H9 (cell line): Measurements from ENCODE around the gene CLRN3. TPM values are rescaled to one million over a fixed set of nuclear protein-coding genes. Genes with fewer than 3 reads are reported as not detected.

Experiments
- DNase-seq: peaks from one replicate; pipeline ENCODE4 v3.0.0-alpha.2; 2017
- H2AFZ ChIP-seq: one replicate; pipeline ENCODE4 v1.6.1; 2013; ENCODE audit warnings: mild to moderate bottlenecking, low read length, control low read depth, moderate library complexity
- H2AK5ac ChIP-seq: 2 replicates; pipeline ENCODE4 v1.6.1; 2013; ENCODE audit warnings: low read length, control low read depth, mixed read lengths; ENCODE audit not compliant: insufficient read length
- H2BK120ac ChIP-seq: one replicate; pipeline ENCODE4 v1.6.1; 2013; ENCODE audit warnings: low read depth, mild to moderate bottlenecking, low read length, control low read depth, inconsistent platforms; ENCODE audit not compliant: poor library complexity, severe bottlenecking
- H2BK12ac ChIP-seq: 2 replicates; pipeline ENCODE4 v1.6.1; 2013; ENCODE audit warnings: low read length, control low read depth, mixed read lengths, low read depth; ENCODE audit not compliant: insufficient read length
- H2BK15ac ChIP-seq: 2 replicates; pipeline ENCODE4 v1.6.1; 2013; ENCODE audit warnings: low read depth, low read length, control low read depth
- H2BK20ac ChIP-seq: one replicate; pipeline ENCODE4 v1.6.1; 2013; ENCODE audit warnings: low read depth, mild to moderate bottlenecking, low read length, control low read depth, inconsistent platforms; ENCODE audit not compliant: poor library complexity, severe bottlenecking
- H2BK5ac ChIP-seq: 2 replicates; pipeline ENCODE4 v1.6.1; 2013; ENCODE audit warnings: low read length, control low read depth, mixed read lengths; ENCODE audit not compliant: insufficient read length
- H3K14ac ChIP-seq: 2 replicates; pipeline ENCODE4 v1.6.1; 2013; ENCODE audit warnings: low read length, control low read depth; ENCODE audit not compliant: insufficient read depth
- H3K18ac ChIP-seq: 2 replicates; pipeline ENCODE4 v1.6.1; 2013; ENCODE audit warnings: low read depth, mild to moderate bottlenecking, mixed read lengths, low read length, control low read depth; ENCODE audit not compliant: insufficient read length
- H3K23ac ChIP-seq: 2 replicates; pipeline ENCODE4 v1.6.1; 2013; ENCODE audit warnings: low read length, control low read depth, mixed read lengths, low read depth; ENCODE audit not compliant: insufficient read length
- H3K23me2 ChIP-seq: 2 replicates; pipeline ENCODE4 v1.6.1; 2013; ENCODE audit warnings: low read depth, mild to moderate bottlenecking, mixed read lengths, low read length, control low read depth; ENCODE audit not compliant: insufficient read length, poor library complexity, severe bottlenecking
- H3K27ac ChIP-seq: 2 replicates; pipeline ENCODE4 v1.5.1; 2013; ENCODE audit warnings: low read length, control low read depth, mixed read lengths, low read depth; ENCODE audit not compliant: insufficient read length
- H3K27me3 ChIP-seq: 2 replicates; pipeline ENCODE4 v1.6.1; 2013; ENCODE audit warnings: low read length, control low read depth, inconsistent platforms; ENCODE audit not compliant: insufficient read depth
- H3K4ac ChIP-seq: 2 replicates; pipeline ENCODE4 v1.6.1; 2013; ENCODE audit warnings: low read depth, mild to moderate bottlenecking, control low read depth, inconsistent platforms, low read length, moderate library complexity
- H3K4me1 ChIP-seq: 2 replicates; pipeline ENCODE4 v1.6.1; 2013; ENCODE audit warnings: low read length, control low read depth, inconsistent platforms; ENCODE audit not compliant: insufficient read depth
- H3K4me2 ChIP-seq: 2 replicates; pipeline ENCODE4 v1.6.1; 2013; ENCODE audit warnings: low read length, control low read depth, mixed read lengths; ENCODE audit not compliant: insufficient read length, insufficient read depth
- H3K56ac ChIP-seq: 2 replicates; pipeline ENCODE4 v1.6.1; 2013; ENCODE audit warnings: low read depth, mild to moderate bottlenecking, mixed read lengths, low read length, control low read depth; ENCODE audit not compliant: insufficient read length
- H3K79me1 ChIP-seq: 2 replicates; pipeline ENCODE4 v1.6.1; 2013; ENCODE audit warnings: low read depth, mild to moderate bottlenecking, moderate library complexity, low read length, control low read depth, inconsistent platforms; ENCODE audit not compliant: insufficient read depth, poor library complexity, severe bottlenecking
- H3K79me2 ChIP-seq: 2 replicates; pipeline ENCODE4 v1.6.1; 2013; ENCODE audit warnings: low read length, control low read depth, inconsistent platforms; ENCODE audit not compliant: insufficient read depth
- H3K9ac ChIP-seq: 2 replicates; pipeline ENCODE4 v1.6.1; 2013; ENCODE audit warnings: low read length, control low read depth, mixed read lengths; ENCODE audit not compliant: insufficient read length; ENCODE audit errors: extremely low read depth
- H3K9me3 ChIP-seq: one replicate; pipeline ENCODE4 v1.6.1; 2013; ENCODE audit warnings: low read depth, low read length, inconsistent platforms; ENCODE audit not compliant: control insufficient read depth
- H3T11ph ChIP-seq: one replicate; pipeline ENCODE4 v1.6.1; 2013; ENCODE audit warnings: mild to moderate bottlenecking, low read length, control low read depth, inconsistent platforms
- H4K20me1 ChIP-seq: one replicate; pipeline ENCODE4 v1.6.1; 2013; ENCODE audit not compliant: control insufficient read depth, insufficient read length, insufficient read depth
- H4K5ac ChIP-seq: 2 replicates; pipeline ENCODE4 v1.6.1; 2013; ENCODE audit warnings: low read depth, mild to moderate bottlenecking, mixed read lengths, low read length, control low read depth; ENCODE audit not compliant: insufficient read length
- H4K8ac ChIP-seq: replicated peaks from 2 replicates; pipeline ENCODE4 v1.6.1; 2013; ENCODE audit warnings: low read length, control low read depth, mixed read lengths, low read depth; ENCODE audit not compliant: insufficient read length
- H4K91ac ChIP-seq: 2 replicates; pipeline ENCODE4 v1.6.1; 2013; ENCODE audit warnings: low read depth, mild to moderate bottlenecking, moderate library complexity, mixed read lengths, low read length, control low read depth; ENCODE audit not compliant: insufficient read length
- H3K27ac Mint-ChIP-seq, 3 experiments: 2 replicates in 2 of 3; 3 replicates in 1 of 3; pipeline ENCODE4 v1.8.0; 2020 to 2021; ENCODE audit warnings: mixed read lengths in 3 of 3, mild to moderate bottlenecking in 1 of 3, moderate library complexity in 1 of 3
- H3K27me3 Mint-ChIP-seq: 2 replicates; pipeline ENCODE4 v1.8.0; 2021; ENCODE audit warnings: low read depth, mild to moderate bottlenecking, moderate library complexity, mixed read lengths
- H3K36me3 Mint-ChIP-seq, 3 experiments: 2 replicates in 2 of 3; 3 replicates in 1 of 3; pipeline ENCODE4 v1.8.0; 2020 to 2021; ENCODE audit warnings: low read depth in 3 of 3, mixed read lengths in 3 of 3; ENCODE audit not compliant: insufficient read depth in 1 of 3
- H3K4me1 Mint-ChIP-seq, 2 experiments: 2 replicates each; pipeline ENCODE4 v1.8.0; 2020; ENCODE audit warnings: mixed read lengths in 2 of 2
- H3K4me3 Mint-ChIP-seq, 2 experiments: 2 replicates in 1 of 2; 3 replicates in 1 of 2; pipeline ENCODE4 v1.8.0; 2020 to 2021; ENCODE audit warnings: mild to moderate bottlenecking in 2 of 2, mixed read lengths in 2 of 2, moderate library complexity in 1 of 2
- H3K9me3 Mint-ChIP-seq, 2 experiments: 2 replicates in 1 of 2; 3 replicates in 1 of 2; pipeline ENCODE4 v1.8.0; 2020; ENCODE audit warnings: mild to moderate bottlenecking in 2 of 2, mixed read lengths in 2 of 2, moderate library complexity in 1 of 2
- WGBS: extraction: QIAGEN DNeasy Blood & Tissue Kit; methylation state at CpG from one replicate; pipeline ENCODE4 v1.1.7; 2013; ENCODE audit warnings: missing lambda C conversion rate, low lambda C conversion rate, mixed read lengths; ENCODE audit not compliant: insufficient read length; ENCODE audit errors: extremely low coverage; 5-methylcytosine and 5-hydroxymethylcytosine counted together
- total RNA-seq: library from RNA; stranded (reverse); gene quantifications from 2 replicates; pipeline ENCODE4 v1.2.1, GENCODE V29; 2021
- TF ChIP-seq, protein P1 (sequence below): fragments of 200-600 bp; sonication (generic); conservative IDR thresholded peaks from 3 replicates; pipeline ENCODE4 v1.8.0; 2021; ENCODE audit warnings: antibody characterized with exemption, mild to moderate bottlenecking

Gene CLRN3
- total RNA-seq, 1 experiment from 2014 or later: not detected

- Histone ChIP-seq H3K4me1 (no peaks in the 10 kb centered on the region), H2BK5ac (no peak overlapping the region), H3K18ac (no peak overlapping the region), H3K27me3 (no peaks in the 10 kb centered on the region; the same call in 1 of the 2 replicates), H3K9ac (no peak overlapping the region), H4K20me1 (no peaks in the 10 kb centered on the region), H2AK5ac (no peak overlapping the region), H2BK15ac (no peak overlapping the region), H3K79me2 (no peaks in the 10 kb centered on the region), H3K14ac (no peak overlapping the region; the same call in 1 of the 2 replicates), H2AFZ (no peak overlapping the region), H3K9me3 (no peaks in the 10 kb centered on the region), H2BK12ac (no peak overlapping the region), H4K8ac (no peak overlapping the region), H3K23ac (no peak overlapping the region), H4K91ac (no peak overlapping the region), H3K4ac (no peak overlapping the region), H2BK120ac (no peak overlapping the region), H3K4me2 (no peak overlapping the region), H2BK20ac (no peak overlapping the region), H3K23me2 (no peaks in the 10 kb centered on the region), H4K5ac (no peak overlapping the region), H3T11ph (no peak overlapping the region), H3K79me1 (no peaks in the 10 kb centered on the region), H3K27ac (no peak overlapping the region), H3K56ac (no peak overlapping the region)
- TF ChIP-seq, protein P1, sequence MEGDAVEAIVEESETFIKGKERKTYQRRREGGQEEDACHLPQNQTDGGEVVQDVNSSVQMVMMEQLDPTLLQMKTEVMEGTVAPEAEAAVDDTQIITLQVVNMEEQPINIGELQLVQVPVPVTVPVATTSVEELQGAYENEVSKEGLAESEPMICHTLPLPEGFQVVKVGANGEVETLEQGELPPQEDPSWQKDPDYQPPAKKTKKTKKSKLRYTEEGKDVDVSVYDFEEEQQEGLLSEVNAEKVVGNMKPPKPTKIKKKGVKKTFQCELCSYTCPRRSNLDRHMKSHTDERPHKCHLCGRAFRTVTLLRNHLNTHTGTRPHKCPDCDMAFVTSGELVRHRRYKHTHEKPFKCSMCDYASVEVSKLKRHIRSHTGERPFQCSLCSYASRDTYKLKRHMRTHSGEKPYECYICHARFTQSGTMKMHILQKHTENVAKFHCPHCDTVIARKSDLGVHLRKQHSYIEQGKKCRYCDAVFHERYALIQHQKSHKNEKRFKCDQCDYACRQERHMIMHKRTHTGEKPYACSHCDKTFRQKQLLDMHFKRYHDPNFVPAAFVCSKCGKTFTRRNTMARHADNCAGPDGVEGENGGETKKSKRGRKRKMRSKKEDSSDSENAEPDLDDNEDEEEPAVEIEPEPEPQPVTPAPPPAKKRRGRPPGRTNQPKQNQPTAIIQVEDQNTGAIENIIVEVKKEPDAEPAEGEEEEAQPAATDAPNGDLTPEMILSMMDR: no peak
- Mint-ChIP-seq H3K36me3 (no peaks in the 10 kb centered on the region), H3K27ac (no peak overlapping the region), H3K9me3 (no peaks in the 10 kb centered on the region), H3K4me3 (no peak overlapping the region), H3K27me3 (peaks cover 30% of the 10 kb centered on the region), H3K4me1 (peaks cover 2 to 4% of the 10 kb centered on the region in 2 experiments; a peak in 2 of 4 replicates)
- no CpG with 5 or more reads among the region's 10 CpGs for WGBS
- DNase-seq: no peak
Observed at GRCh38 chr10:127911218-127911866, 18.6 kb upstream of the CLRN3 start.
